ENCODE measurements around the gene MDFIC. TPM values are rescaled to one million over a fixed set of nuclear protein-coding genes. Genes with fewer than 3 reads are reported as not detected.

Gene MDFIC
- total and polyA plus RNA-seq, 5 donors from 2014 or later, result 65.1 to 99.9 (median 87.0) TPM

- Mint-ChIP-seq H3K9me3 (no peaks in the 10 kb centered on the region), H3K27ac (peak overlapping the region; percentile 4 to 15 (median 13)), H3K4me3 (peak overlapping the region in 2 of 4 donors; percentile 5 to 17), H3K36me3 (peaks cover 40% of the 10 kb centered on the region), H3K27me3 (no peaks in the 10 kb centered on the region), H3K4me1 (peaks cover 25 to 59% (median 52%) of the 10 kb centered on the region in 4 donors)
- ATAC-seq (ENCODE audit: low read depth in 2 of 2) (no peak), DNase-seq (no peak)
- no peaks in the 10 kb centered on the region for H3K9me3 ChIP-seq (ENCODE audit: control insufficient read depth in 2 of 2, low read length in 2 of 2)
- H3K4me3 ChIP-seq (ENCODE audit: low read depth, low read length), result no peak overlapping the region
- peaks cover 1% of the 10 kb centered on the region for H3K4me1 ChIP-seq (ENCODE audit: control insufficient read depth, insufficient read depth, low read length, poor library complexity, severe bottlenecking)
- no peak overlapping the region for H3K27ac ChIP-seq (ENCODE audit: insufficient read depth, low read length, poor library complexity, severe bottlenecking)
- H3K27me3 ChIP-seq (ENCODE audit: control insufficient read depth, insufficient read depth, low read length), result no peaks in the 10 kb centered on the region
- H3K36me3 ChIP-seq (ENCODE audit: control insufficient read depth, insufficient read depth, low read length), result peaks cover 34% of the 10 kb centered on the region
Observed at GRCh38 chr7:114981323-114981722, 59.4 kb downstream of the MDFIC start.

- Histone ChIP-seq H3K36me3 (ENCODE audit: control insufficient read depth, insufficient read depth, low read length) (peaks cover 52% of the 10 kb centered on the region), H3K27ac (ENCODE audit: insufficient read depth, low read length, poor library complexity, severe bottlenecking) (no peak overlapping the region), H3K9me3 (ENCODE audit: control insufficient read depth in 2 of 2, low read length in 2 of 2) (no peaks in the 10 kb centered on the region), H3K27me3 (ENCODE audit: control insufficient read depth, insufficient read depth, low read length) (no peaks in the 10 kb centered on the region), H3K4me3 (ENCODE audit: low read depth, low read length) (no peak overlapping the region), H3K4me1 (ENCODE audit: control insufficient read depth, insufficient read depth, low read length, poor library complexity, severe bottlenecking) (peaks cover 4% of the 10 kb centered on the region)
- Mint-ChIP-seq H3K36me3 (peaks cover 43% of the 10 kb centered on the region), H3K9me3 (peaks cover 0 to under 1% (median 0%) of the 10 kb centered on the region in 7 donors), H3K4me3 (no peak overlapping the region), H3K27me3 (no peaks in the 10 kb centered on the region), H3K4me1 (peaks cover 26 to 49% (median 37%) of the 10 kb centered on the region in 4 donors), H3K27ac (peak overlapping the region in 1 of 3 donors; percentile 63)
- ATAC-seq (ENCODE audit: low read depth in 2 of 2), result no peak
- DNase-seq, result no peak
Observed at GRCh38 chr7:114985116-114985715, 63.3 kb downstream of the MDFIC start.

GRCh38 chr7:114986190-114987180, 64.6 kb downstream of the MDFIC start:
- peaks cover 45% of the 10 kb centered on the region for H3K36me3 ChIP-seq (ENCODE audit: control insufficient read depth, insufficient read depth, low read length)
- Mint-ChIP-seq H3K27me3 (no peaks in the 10 kb centered on the region), H3K36me3 (peaks cover 35% of the 10 kb centered on the region), H3K9me3 (peaks cover 0 to 5% (median 0%) of the 10 kb centered on the region in 7 donors), H3K4me3 (no peak overlapping the region), H3K4me1 (peaks cover 19 to 41% (median 26%) of the 10 kb centered on the region in 4 donors), H3K27ac (peak overlapping the region; percentile 8 to 90 (median 60))
- no peak for ATAC-seq (ENCODE audit: low read depth in 2 of 2)
- no peak overlapping the region for H3K27ac ChIP-seq (ENCODE audit: insufficient read depth, low read length, poor library complexity, severe bottlenecking)
- H3K4me1 ChIP-seq (ENCODE audit: control insufficient read depth, insufficient read depth, low read length, poor library complexity, severe bottlenecking), result peaks cover 4% of the 10 kb centered on the region
- no peak overlapping the region for H3K4me3 ChIP-seq (ENCODE audit: low read depth, low read length)
- H3K9me3 ChIP-seq (ENCODE audit: control insufficient read depth in 2 of 2, low read length in 2 of 2), result no peaks in the 10 kb centered on the region
- H3K27me3 ChIP-seq (ENCODE audit: control insufficient read depth, insufficient read depth, low read length), result no peaks in the 10 kb centered on the region
- no peak for DNase-seq

- H3K4me1 Mint-ChIP-seq, result peaks cover 17 to 34% (median 26%) of the 10 kb centered on the region in 4 donors
- no peaks in the 10 kb centered on the region for H3K27me3 Mint-ChIP-seq
- no peak overlapping the region for H3K4me3 ChIP-seq (ENCODE audit: low read depth, low read length)
- no peaks in the 10 kb centered on the region for H3K27me3 ChIP-seq (ENCODE audit: control insufficient read depth, insufficient read depth, low read length)
- peaks cover 4% of the 10 kb centered on the region for H3K4me1 ChIP-seq (ENCODE audit: control insufficient read depth, insufficient read depth, low read length, poor library complexity, severe bottlenecking)
- peaks cover 0 to 5% (median 0%) of the 10 kb centered on the region in 7 donors for H3K9me3 Mint-ChIP-seq
- no peak overlapping the region for H3K27ac Mint-ChIP-seq
- no peak overlapping the region for H3K4me3 Mint-ChIP-seq
- DNase-seq, result no peak
- no peak overlapping the region for H3K27ac ChIP-seq (ENCODE audit: insufficient read depth, low read length, poor library complexity, severe bottlenecking)
- H3K9me3 ChIP-seq (ENCODE audit: control insufficient read depth in 2 of 2, low read length in 2 of 2), result no peaks in the 10 kb centered on the region
- peaks cover 27% of the 10 kb centered on the region for H3K36me3 Mint-ChIP-seq
- ATAC-seq (ENCODE audit: low read depth in 2 of 2), result no peak
- peaks cover 38% of the 10 kb centered on the region for H3K36me3 ChIP-seq (ENCODE audit: control insufficient read depth, insufficient read depth, low read length)
Observed at GRCh38 chr7:114988026-114988425, 66.1 kb downstream of the MDFIC start.

- H3K4me1 Mint-ChIP-seq, result peaks cover 23 to 43% (median 34%) of the 10 kb centered on the region in 4 donors
- H3K27ac ChIP-seq (ENCODE audit: insufficient read depth, low read length, poor library complexity, severe bottlenecking), result no peak overlapping the region
Observed at GRCh38 chr7:114988755-114989375, 67.0 kb downstream of the MDFIC start.

GRCh38 chr7:114989531-114989930, 67.6 kb downstream of the MDFIC start:
- DNase-seq, result no peak
- Mint-ChIP-seq H3K27ac (no peak overlapping the region), H3K4me1 (peaks cover 26 to 49% (median 38%) of the 10 kb centered on the region in 4 donors), H3K36me3 (peaks cover 33% of the 10 kb centered on the region), H3K27me3 (no peaks in the 10 kb centered on the region), H3K9me3 (peaks cover 0 to 5% (median 0%) of the 10 kb centered on the region in 7 donors), H3K4me3 (no peak overlapping the region)
- Histone ChIP-seq H3K27me3 (ENCODE audit: control insufficient read depth, insufficient read depth, low read length) (no peaks in the 10 kb centered on the region), H3K36me3 (ENCODE audit: control insufficient read depth, insufficient read depth, low read length) (peaks cover 32% of the 10 kb centered on the region), H3K27ac (ENCODE audit: insufficient read depth, low read length, poor library complexity, severe bottlenecking) (no peak overlapping the region), H3K4me1 (ENCODE audit: control insufficient read depth, insufficient read depth, low read length, poor library complexity, severe bottlenecking) (peaks cover 4% of the 10 kb centered on the region), H3K4me3 (ENCODE audit: low read depth, low read length) (no peak overlapping the region), H3K9me3 (ENCODE audit: control insufficient read depth in 2 of 2, low read length in 2 of 2) (no peaks in the 10 kb centered on the region)
- ATAC-seq (ENCODE audit: low read depth in 2 of 2), result no peak

More at GRCh38 chr7:114988755-114989375, 67.0 kb downstream of the MDFIC start:
- Histone ChIP-seq H3K36me3 (ENCODE audit: control insufficient read depth, insufficient read depth, low read length) (peaks cover 33% of the 10 kb centered on the region), H3K4me1 (ENCODE audit: control insufficient read depth, insufficient read depth, low read length, poor library complexity, severe bottlenecking) (peaks cover 4% of the 10 kb centered on the region), H3K27me3 (ENCODE audit: control insufficient read depth, insufficient read depth, low read length) (no peaks in the 10 kb centered on the region), H3K9me3 (ENCODE audit: control insufficient read depth in 2 of 2, low read length in 2 of 2) (no peaks in the 10 kb centered on the region), H3K4me3 (ENCODE audit: low read depth, low read length) (no peak overlapping the region)
- Mint-ChIP-seq H3K36me3 (peaks cover 28% of the 10 kb centered on the region), H3K27ac (no peak overlapping the region), H3K27me3 (no peaks in the 10 kb centered on the region), H3K4me3 (no peak overlapping the region), H3K9me3 (peaks cover 0 to 5% (median 0%) of the 10 kb centered on the region in 7 donors)
- ATAC-seq (ENCODE audit: low read depth in 2 of 2), result no peak
- DNase-seq, result no peak
